OCI-LY1 (cell line): Measurements from ENCODE around the gene C2CD2L.

Experiments used
- CTCF ChIP-seq: fragments of 200-600 bp; sonication (generic), shearing (Covaris generic); IDR thresholded peaks from 2 replicates; pipeline ENCODE4 v1.5.1; 2017; ENCODE audit warnings: mild to moderate bottlenecking, antibody characterized with exemption, low read length, moderate library complexity, mixed read lengths
- EZH2 ChIP-seq: fragments of 200-600 bp; sonication (generic), shearing (Covaris generic); IDR thresholded peaks from 2 replicates; pipeline ENCODE4 v1.8.0; 2017; ENCODE audit warnings: borderline replicate concordance, mixed run types, mild to moderate bottlenecking, antibody characterized with exemption, low read length, moderate library complexity, mixed read lengths

- TF ChIP-seq CTCF (no peak), EZH2 (no peak)
Measured at GRCh38 chr11:119077839-119078238, 29.3 kb upstream of the C2CD2L start.
